Measurements from ENCODE around the gene DENND1C. TPM values are rescaled to one million over a fixed set of nuclear protein-coding genes. Genes with fewer than 3 reads are reported as not detected.
A peak's percentile ranks its signal among the peaks of the same experiment; 100 is the strongest.

The DENND1C gene
- polyA plus RNA-seq, 3 donors, result 11.2 to 60.2 (median 20.5) TPM

- Mint-ChIP-seq H3K9me3 (peaks cover 0 to 5% (median 1%) of the 10 kb centered on the region in 7 donors), H3K4me1 (peaks cover 48% of the 10 kb centered on the region), H3K27ac (peak overlapping the region in 5 of 7 donors; percentile 0 to 91 (median 38)), H3K36me3 (peaks cover 0 to 4% of the 10 kb centered on the region in 2 donors), H3K4me3 (peak overlapping the region in 1 of 2 donors; percentile 97), H3K27me3 (ENCODE audit: low read depth in 3 of 3) (peaks cover 30 to 42% (median 36%) of the 10 kb centered on the region in 3 donors)
- Histone ChIP-seq H3K4me1 (ENCODE audit: control insufficient read depth in 1 of 2, insufficient read depth in 2 of 2, low read length in 2 of 2) (peaks cover 49 to 56% of the 10 kb centered on the region in 2 donors), H3K4me3 (replicated peaks in 1 of 3; ENCODE audit: low read depth in 2 of 3, low read length in 3 of 3) (no peak overlapping the region), H3K4me2 (replicated peaks; ENCODE audit: extremely low read depth, low read length, poor library complexity, severe bottlenecking) (peak overlapping the region; percentile 29), H3K9me3 (replicated peaks in 1 of 2; ENCODE audit: control insufficient read depth in 1 of 2, insufficient read depth in 1 of 2, low read length in 2 of 2) (no peaks in the 10 kb centered on the region), H2AFZ (ENCODE audit: insufficient read depth, low read depth, low read length, poor library complexity, severe bottlenecking) (peak overlapping the region; percentile 10), H3K36me3 (replicated peaks in 1 of 2; ENCODE audit: control insufficient read depth in 1 of 2, insufficient read depth in 2 of 2, low read length in 2 of 2) (no peaks in the 10 kb centered on the region), H3K9ac (ENCODE audit: insufficient read depth, low read length, poor library complexity, severe bottlenecking) (no peak overlapping the region), H4K20me1 (ENCODE audit: insufficient read depth, low read length) (no peaks in the 10 kb centered on the region), H3K27ac (ENCODE audit: low read depth in 1 of 2, low read length in 2 of 2) (no peak overlapping the region), H3K27me3 (ENCODE audit: control insufficient read depth in 2 of 2, insufficient read depth in 2 of 2, low read length in 2 of 2) (peaks cover 2 to 14% of the 10 kb centered on the region in 2 donors), H3K79me2 (ENCODE audit: insufficient read depth, low read length) (no peaks in the 10 kb centered on the region)
- intact Hi-C loops (cut with micrococcal nuclease), result no loop called here
- 60% methylated on average over 2 of the region's 2 CpGs for WGBS (ENCODE audit: insufficient coverage)
- no peak for TF ChIP-seq CTCF (IDR thresholded peaks at IDR 0.05)
- no peak for DNase-seq
Observed at GRCh38 chr19:6529351-6529750, 47.8 kb upstream of the DENND1C start.

GRCh38 chr19:6528544-6529121 is 47.0 kb upstream of the DENND1C start:
- H3K4me2 ChIP-seq (replicated peaks; ENCODE audit: extremely low read depth, low read length, poor library complexity, severe bottlenecking), result peak overlapping the region; percentile 29
- no peak overlapping the region for H3K9ac ChIP-seq (ENCODE audit: insufficient read depth, low read length, poor library complexity, severe bottlenecking)

More at GRCh38 chr19:6528544-6529121, 47.0 kb upstream of the DENND1C start:
- Mint-ChIP-seq H3K4me3 (peak overlapping the region in 1 of 2 donors; percentile 64), H3K9me3 (peaks cover 0 to 5% (median 1%) of the 10 kb centered on the region in 7 donors), H3K4me1 (peaks cover 46% of the 10 kb centered on the region), H3K27ac (peak overlapping the region in 3 of 7 donors; percentile 28 to 70 (median 68)), H3K36me3 (peaks cover 0 to 4% of the 10 kb centered on the region in 2 donors), H3K27me3 (ENCODE audit: low read depth in 3 of 3) (peaks cover 30 to 37% (median 32%) of the 10 kb centered on the region in 3 donors)
- peaks cover 49 to 56% of the 10 kb centered on the region in 2 donors for H3K4me1 ChIP-seq (ENCODE audit: control insufficient read depth in 1 of 2, insufficient read depth in 2 of 2, low read length in 2 of 2)
- peak overlapping the region; percentile 10 for H2AFZ ChIP-seq (ENCODE audit: insufficient read depth, low read depth, low read length, poor library complexity, severe bottlenecking)
- no peak overlapping the region for H3K27ac ChIP-seq (ENCODE audit: low read depth in 1 of 2, low read length in 2 of 2)
- peak; percentile 68 to 91 (median 72) for DNase-seq
- intact Hi-C loops (cut with micrococcal nuclease), result no loop called here
- no peaks in the 10 kb centered on the region for H3K9me3 ChIP-seq (replicated peaks in 1 of 2; ENCODE audit: control insufficient read depth in 1 of 2, insufficient read depth in 1 of 2, low read length in 2 of 2)
- no peaks in the 10 kb centered on the region for H3K79me2 ChIP-seq (ENCODE audit: insufficient read depth, low read length)
- TF ChIP-seq CTCF (IDR thresholded peaks at IDR 0.05), result no peak
- H3K4me3 ChIP-seq (replicated peaks in 1 of 3; ENCODE audit: low read depth in 2 of 3, low read length in 3 of 3), result no peak overlapping the region
- no peaks in the 10 kb centered on the region for H4K20me1 ChIP-seq (ENCODE audit: insufficient read depth, low read length)
- no peaks in the 10 kb centered on the region for H3K36me3 ChIP-seq (replicated peaks in 1 of 2; ENCODE audit: control insufficient read depth in 1 of 2, insufficient read depth in 2 of 2, low read length in 2 of 2)
- WGBS (ENCODE audit: insufficient coverage), result 11% methylated on average over 6 of the region's 9 CpGs
- peaks cover 2 to 14% of the 10 kb centered on the region in 2 donors for H3K27me3 ChIP-seq (ENCODE audit: control insufficient read depth in 2 of 2, insufficient read depth in 2 of 2, low read length in 2 of 2)

All from CD14-positive monocyte (primary cell).